ENCODE measurements around the gene REPIN1.

Gene REPIN1

DNA sequence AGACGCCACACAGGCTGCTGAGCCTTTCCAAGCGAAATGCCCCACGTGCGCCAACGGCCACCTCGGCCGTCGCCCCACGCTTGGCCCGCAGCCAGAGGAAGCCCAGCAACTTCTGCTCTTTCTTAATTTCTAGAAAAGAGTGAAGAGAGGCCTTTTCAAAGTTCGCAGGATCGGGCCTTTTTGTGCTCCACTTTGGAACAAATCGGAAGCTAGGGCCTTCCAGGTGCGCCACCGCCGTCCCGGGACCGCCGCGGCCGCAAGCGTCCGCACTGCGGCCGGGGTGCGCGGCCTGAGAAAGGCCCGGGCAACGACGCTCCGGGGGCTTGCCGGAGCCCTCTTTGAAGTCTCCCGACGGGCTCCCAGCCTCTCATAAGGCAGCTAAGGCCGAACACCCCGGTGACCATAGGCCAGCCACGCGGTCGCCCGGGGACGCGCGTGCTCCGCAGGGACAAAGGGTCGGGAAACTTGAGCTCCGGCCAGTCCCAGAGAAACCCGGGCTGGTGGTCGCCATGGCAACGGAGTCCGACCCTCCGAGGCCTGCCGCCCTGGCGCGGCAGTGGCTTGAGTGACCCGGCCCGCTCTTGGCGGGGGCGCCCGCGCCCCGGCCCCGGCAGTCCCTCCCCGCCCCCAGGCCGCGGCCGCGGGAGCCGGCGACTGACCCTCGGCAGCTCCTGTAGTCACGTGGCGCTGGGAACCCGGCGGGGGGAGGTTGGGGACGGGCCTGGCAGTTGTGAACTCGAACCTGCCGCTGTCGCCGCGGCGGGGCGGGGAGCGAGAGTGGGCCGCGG, at the start of gene REPIN1:
REPIN1 (plus strand) TSS at position 727 of the 788 bp plus-strand sequence. CDS start 890 bp downstream, outside the sequence.
- no peak for FAIRE-seq

GRCh38 chr7:150321788-150322113, 46.9 kb upstream of the REPIN1 start:
- no peak for FAIRE-seq

DNA sequence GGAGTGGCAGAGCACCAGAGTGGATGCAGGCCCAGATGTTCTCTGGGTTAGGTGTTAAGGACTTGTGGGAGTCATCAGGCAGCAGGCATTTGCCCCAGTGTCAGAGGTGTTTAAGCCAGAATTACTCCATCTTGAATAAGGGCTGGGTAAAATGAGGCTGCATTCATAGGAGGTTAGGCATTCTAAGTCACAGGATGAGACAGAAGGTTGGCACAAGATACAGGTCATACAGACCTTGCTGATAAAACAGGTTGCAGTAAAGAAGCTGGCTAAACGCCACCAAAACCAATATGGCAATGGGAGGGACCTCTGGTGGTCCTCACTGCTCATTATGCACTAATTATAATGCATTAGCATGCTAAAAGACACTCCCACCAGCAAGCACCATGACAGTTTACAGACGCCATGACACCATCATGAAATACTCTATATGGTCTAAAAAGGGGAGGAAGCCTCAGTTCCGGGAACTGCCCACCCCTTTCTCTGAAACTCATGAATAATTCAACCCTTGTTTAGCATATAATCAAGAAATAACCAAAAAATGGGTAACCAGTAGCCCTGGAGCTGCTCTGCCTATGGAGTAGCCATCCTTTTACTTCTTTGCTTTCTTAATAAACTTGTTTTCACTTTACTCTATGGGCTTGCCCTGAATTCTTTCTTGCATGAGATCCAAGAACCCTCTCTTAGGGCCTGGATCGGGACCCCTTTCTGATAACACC, 46.3 kb upstream of the REPIN1 start:
- FAIRE-seq: no peak

GRCh38 chr7:150322833-150323681, 45.6 kb upstream of the REPIN1 start, which contains the start of the genes ACTR3C and LRRC61:
Gene ACTR3C, minus strand, starts transcription at chr7:150323545. Its CDS starts 28,249 bp downstream, at chr7:150295296.
Gene LRRC61, plus strand, starts transcription at chr7:150323355. Its CDS starts 13,507 bp downstream, at chr7:150336862.
- FAIRE-seq: no peak

- FAIRE-seq: no peak
These were observed 44.8 kb upstream of the REPIN1 start for GRCh38 chr7:150323682-150324372.

DNA sequence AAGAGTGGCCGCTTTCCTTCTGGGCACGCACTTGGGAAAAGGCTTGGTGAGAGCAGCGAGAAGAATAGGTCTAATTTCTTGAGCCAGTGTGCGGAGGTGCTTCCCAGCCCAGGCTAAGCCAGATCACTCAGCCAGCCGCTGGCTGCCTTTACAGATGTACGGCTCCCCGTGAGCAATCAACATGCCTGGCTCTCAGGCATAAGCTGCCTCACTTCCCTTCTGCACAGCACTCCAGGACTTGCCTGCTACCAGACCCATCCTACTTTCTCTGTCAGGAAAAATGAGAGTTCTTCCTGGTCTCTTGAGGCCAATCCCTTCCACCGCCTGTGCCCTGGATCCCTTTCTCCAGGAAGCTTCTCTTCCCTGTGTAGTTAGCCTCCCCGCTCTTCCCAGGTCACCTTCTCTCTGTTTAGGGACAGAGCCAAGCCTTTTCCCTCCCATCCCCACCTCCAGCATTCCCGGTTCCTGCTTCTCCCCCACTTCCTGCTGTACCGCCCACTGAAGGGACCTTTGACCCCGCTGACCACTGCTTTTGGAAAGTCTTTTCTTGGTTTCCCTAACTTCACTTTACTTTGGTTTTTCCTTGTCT, 44.2 kb upstream of the REPIN1 start:
- no peak for FAIRE-seq

DNA sequence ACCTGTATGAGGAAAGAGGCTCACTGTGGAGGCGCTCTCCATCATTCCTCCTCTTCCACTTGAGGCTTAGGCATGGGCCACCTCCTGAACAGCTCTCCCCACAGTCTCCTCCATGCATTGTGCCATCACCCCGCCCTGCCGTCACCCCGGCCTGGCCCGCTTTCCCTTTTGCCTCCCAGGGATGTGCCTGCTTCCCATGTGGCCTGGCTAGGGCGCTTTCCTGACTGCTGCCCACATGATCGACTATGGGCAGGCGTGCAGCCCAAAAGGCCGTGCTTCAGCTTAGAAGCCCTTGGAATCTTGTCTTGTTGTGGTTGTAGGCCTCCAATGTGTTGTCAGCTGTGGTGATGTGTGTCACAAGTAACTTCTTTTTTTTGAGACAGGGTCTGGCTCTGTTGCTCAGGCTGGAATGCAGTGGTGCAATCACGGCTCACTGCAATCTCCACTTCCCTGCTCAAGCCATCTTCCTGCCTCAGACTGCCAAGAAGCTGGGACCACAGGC, 43.5 kb upstream of the REPIN1 start:
- FAIRE-seq: no peak

- FAIRE-seq: no peak
These were observed 42.7 kb upstream of the REPIN1 start for GRCh38 chr7:150325901-150326300.

DNA sequence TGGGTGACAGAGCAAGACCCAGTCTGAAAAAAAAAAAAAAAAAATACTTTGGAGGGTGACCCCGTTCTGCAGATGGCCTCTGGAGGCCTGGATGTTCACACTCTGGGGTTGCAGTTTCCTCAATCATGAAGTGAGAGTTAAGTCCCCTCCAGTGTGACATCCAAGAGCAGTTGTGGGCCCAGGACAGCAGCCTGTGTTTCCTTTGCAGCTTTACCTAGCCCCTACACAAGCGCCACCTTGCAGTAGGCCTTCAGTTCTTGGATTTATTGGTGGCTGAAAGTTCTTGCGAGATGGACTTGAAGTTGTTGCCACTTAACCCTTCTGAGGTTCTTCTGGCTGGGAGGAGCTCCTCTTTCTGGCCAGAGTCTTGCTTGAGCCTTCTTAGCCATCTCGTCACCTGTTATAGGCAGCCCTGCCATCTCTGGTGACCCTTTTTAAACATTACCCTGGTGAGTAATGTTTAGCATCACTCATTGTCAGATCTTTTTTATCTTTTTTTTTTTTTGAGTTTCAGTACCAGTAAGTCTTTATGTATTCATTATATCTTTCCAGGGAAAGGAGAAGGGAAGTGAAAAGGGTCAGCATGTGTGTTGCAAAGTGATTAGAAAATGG, 41.9 kb upstream of the REPIN1 start:
- FAIRE-seq: no peak

DNA sequence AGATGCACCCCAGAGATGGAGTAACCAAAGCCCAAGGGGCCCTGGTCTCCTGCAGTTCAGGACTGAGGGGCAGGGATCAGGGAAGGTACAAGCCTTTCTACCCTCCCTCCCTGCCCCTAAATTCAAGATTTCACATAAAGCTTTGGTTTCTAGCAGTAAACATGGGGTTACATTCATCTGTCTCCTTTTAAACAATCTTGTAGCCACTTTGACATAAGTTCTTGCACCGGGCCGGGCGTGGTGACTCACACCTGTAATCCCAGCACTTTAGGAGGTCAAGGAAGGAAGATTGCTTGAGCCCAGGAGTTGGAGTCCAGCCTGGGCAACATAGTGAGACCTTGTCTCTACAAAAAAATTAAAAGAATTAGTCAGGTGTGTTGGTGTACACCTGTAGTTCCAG, 41.3 kb upstream of the REPIN1 start:
- FAIRE-seq: no peak

DNA sequence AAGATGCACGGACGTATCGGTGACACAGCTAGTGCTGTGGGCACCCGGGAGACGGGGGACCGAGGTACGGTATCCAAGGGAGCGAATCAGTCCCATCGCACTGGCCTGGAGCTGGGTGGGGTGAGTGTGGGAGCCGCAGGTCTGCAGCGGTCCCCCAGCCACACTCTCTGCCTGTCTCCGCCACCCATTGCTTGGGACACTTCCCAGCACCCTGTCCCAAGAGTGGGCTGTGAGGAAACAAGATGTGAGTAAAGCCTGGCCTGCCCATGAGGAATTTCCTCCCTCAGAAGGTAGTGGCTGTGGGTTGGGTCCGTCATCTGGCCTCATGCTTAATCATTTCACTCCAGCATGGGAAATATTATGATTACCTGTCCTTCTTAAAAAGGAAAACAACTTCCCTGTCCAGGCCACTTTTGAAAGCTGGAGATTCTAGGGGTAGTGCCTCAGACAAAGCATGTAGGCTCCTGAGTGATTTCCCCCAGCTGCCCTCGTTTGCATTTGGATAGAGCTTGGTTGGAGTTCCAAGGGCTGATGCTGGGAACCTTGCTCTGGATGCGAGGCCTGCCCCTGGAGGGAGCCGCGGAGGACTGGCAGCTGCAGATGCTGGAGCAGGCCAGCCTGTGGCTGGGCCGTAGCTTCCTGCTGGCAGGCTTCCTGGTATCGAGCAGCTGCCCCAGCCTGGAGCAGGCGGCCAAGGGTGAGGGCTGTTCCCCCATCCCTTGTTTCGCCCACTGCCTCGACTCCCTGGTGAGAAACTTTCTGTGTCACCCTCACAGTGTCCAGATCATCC, 39.1 kb upstream of the REPIN1 start:
- FAIRE-seq: no peak

DNA sequence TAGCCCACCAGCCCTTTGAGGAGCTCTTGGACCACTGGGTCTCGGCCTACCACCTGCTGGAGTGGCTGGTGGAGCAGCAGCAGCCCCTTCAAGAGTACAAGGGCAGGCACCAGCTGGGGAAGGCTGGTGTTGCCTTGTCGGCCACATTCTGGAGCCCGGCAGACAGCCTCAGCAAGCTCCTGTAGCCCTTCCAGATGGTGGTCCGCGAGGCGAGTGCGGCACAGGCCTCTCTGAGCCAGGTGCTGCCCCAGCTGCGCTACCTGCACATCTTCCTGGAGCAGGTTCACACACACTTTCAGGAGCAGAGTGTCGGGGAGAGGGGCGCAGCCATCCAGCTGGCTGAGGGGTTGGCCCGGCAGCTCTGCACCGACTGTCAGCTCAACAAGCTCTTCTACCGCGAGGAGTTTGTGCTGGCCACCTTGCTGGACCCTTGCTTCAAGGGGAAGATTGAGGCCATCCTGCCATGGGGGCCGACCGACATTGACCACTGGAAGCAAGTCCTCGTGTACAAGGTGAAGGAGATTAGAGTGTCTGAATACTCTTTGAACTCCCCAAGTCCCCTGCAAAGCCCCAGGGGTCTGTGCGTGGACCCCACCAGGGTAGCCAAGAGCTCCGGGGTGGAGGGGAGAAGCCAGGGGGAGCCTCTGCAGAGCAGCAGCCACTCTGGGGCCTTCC, 38.3 kb upstream of the REPIN1 start:
- FAIRE-seq: no peak

GRCh38 chr7:150332852-150333635, 35.6 kb upstream of the REPIN1 start:
- no peak for FAIRE-seq

GRCh38 chr7:150333659-150334058, 35.0 kb upstream of the REPIN1 start:
- no peak for FAIRE-seq

- no peak for FAIRE-seq
These were observed 34.5 kb upstream of the REPIN1 start for GRCh38 chr7:150334108-150334507.

GRCh38 chr7:150335108-150335773, 33.4 kb upstream of the REPIN1 start:
- no peak for FAIRE-seq

DNA sequence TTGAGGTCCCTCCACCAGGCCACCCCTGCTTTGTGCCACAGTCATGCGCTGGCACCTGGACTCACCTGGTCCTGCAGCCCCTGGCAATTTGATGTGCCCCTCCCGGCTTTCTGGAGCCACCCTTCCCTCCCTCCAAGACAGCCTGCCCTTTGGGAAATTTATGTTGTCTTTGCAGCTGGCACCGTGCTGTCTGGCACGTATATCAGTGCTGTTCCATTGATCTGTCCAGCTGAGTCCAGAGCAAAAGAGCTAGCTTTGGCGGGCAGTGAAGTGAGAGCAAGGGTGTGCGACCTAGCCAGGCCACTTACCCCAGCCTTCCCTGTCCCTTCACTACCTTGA, 32.9 kb upstream of the REPIN1 start:
- no peak for FAIRE-seq

DNA sequence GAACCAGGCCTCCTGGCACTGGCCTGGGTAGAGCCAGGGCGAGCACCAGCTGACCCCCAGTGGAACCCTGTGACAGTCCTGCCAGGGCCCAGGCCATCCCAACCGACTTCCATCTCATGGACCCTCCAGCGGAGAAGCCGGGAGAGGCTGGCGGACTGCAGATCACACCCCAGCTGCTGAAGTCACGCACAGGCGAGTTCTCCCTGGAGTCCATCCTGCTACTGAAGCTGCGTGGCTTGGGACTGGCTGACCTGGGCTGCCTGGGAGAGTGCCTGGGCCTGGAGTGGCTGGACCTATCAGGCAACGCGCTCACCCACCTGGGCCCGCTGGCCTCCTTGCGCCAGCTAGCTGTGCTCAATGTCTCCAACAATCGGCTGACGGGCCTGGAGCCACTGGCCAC, 31.9 kb upstream of the REPIN1 start:
- no peak for FAIRE-seq

DNA sequence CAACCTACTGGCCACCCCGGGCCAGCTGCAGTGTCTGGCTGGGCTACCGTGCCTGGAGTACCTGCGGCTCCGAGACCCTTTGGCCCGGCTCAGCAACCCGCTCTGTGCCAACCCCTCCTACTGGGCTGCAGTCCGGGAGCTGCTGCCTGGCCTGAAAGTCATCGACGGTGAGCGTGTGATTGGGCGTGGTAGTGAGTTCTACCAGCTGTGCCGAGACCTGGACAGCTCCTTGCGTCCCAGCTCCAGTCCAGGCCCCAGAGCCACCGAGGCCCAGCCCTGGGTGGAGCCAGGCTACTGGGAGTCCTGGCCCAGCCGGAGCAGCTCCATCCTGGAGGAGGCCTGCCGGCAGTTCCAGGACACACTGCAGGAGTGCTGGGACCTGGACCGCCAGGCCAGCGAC, 31.4 kb upstream of the REPIN1 start:
- FAIRE-seq: no peak
